SK-MEL-5 (cell line): ENCODE measurements around the gene AIG1. TPM values are rescaled to one million over a fixed set of nuclear protein-coding genes. Genes with fewer than 3 reads are reported as not detected.

Source experiments
- DNase-seq: peaks from one replicate; pipeline ENCODE4 v3.0.0-alpha.2; 2016; ENCODE audit warnings: low read depth, low spot score
- in situ Hi-C: cut with HindIII; loops from 2 replicates; pipeline ENCODE4 v1.10.0; 2016; ENCODE audit warnings: low sequenced_read_pairs, high pct_unique_total_duplicates, low pct_unique_long_range_greater_than_20kb
- total RNA-seq: library from RNA; depleted of rRNA; stranded (reverse); fragments of >200 nt; shearing (Covaris generic); gene quantifications from 2 replicates; pipeline ENCODE4 v1.2.3, GENCODE V29; 2014

Gene AIG1
- total RNA-seq, 1 experiment from 2014 or later = 8.0 TPM

DNA sequence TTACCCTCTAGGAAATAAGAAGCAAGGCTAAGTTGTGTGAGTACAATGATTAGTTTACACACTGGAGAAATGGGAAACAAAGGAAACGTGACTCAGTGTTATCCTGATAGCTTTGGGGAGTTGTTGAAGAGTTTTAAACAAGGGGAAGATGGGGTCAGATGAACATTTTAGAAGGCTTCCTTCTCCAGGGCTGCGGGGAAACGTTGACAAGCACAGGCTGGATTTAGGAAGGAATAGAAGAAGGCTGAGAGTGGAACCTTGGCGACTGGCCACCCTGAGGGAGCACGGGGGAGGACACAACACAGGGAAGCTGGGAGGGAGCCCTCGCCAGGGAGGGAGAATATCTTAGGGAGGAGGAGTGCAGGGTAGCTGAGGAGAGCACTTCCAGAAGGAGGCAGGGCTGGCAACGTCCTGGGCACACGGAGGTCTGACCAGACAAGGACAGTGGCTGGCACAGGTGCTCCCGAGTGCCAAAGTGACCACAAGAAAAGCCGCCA, 134.7 kb downstream of the AIG1 start:
- in situ Hi-C loops = no loop called here
- no peak for DNase-seq

DNA sequence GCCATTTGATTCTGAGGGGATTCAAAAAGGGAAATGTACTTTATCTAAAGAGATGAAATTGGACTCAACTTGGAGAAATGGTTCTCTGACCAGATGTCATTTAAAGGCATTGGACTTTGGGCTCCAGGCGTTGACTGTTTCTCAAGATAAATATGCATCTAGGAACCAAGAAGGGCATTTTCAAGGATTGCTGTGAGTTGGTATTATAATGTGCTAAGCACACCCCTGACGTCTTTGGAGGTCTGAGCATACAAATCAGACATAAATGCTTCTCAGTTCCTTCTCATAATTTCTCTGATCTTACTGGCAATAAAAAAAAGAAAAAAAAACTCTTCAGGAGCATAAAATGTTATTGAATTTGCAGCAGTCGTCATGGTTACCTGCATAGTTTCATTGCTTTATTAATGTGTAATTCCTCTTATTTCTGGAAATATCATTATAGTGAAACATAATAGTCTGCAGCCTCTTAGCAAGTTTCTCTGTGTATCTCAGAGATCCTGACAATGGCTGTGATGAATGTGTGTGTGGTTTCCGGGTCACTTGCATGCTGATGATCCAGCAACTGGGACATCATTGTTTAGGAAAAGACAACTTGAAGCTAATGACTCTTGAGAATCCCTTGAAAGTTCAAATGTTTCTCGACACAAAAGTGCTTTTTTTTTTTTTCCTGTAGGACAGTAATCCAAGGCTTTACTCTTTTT, 136.0 kb downstream of the AIG1 start:
- peak; percentile 6 for DNase-seq
- in situ Hi-C loops = no loop called here

DNA sequence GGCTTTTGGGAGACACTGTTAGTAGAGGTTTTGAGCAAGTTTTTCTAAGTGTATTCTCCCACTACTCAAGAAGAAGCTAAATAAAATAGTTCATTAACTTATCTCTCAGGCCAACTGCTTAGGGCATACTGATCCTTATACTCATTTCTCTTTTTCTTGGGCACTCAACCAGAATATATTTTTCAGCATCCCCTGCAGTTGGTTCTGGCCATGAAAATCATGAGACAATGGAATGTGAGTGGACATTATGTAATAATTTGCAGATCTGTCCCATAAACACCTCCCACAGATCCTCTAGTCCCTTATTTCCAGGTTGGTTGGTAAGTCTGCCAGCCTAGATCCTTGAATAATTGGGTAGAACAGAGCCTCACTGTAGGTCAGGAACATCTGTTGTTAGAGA, 136.7 kb downstream of the AIG1 start:
- no peak for DNase-seq
- in situ Hi-C loops = no loop called here

GRCh38 chr6:143198312-143198711, 137.6 kb downstream of the AIG1 start:
- in situ Hi-C loops = no loop called here
- no peak for DNase-seq

- DNase-seq = no peak
- in situ Hi-C loops = no loop called here
Measured at GRCh38 chr6:143199291-143199690, 138.6 kb downstream of the AIG1 start.

DNA sequence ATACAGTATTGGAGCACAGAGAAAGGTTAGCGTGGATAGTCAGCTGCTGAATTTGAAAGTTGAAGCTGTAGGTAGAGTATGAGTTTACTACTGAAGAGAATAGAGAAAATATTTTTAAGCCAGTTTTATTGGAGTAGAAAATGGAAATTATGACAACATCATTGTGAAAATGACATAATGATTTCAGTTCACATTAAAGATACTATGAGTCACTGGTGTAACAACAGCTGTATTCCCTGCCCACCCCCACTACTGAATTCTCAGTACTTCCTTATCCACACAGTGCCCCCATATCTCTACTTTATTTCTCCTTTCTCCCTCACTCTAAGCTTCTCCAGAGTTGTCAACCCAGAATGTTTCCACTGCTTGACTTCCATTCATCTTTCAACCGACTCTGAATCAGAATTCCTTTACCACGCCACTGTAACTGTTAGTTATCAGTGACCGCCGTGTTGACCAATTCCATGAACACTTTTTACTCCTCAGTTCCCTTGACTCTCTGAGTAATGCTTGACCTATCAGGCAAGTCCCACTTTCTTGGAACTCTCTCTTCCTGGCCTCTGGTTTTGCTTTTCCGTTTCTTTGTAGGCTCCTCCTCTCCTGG, 139.6 kb downstream of the AIG1 start:
- DNase-seq = no peak
- in situ Hi-C loops = no loop called here

GRCh38 chr6:143204045-143204444, 143.4 kb downstream of the AIG1 start:
- no peak for DNase-seq
- in situ Hi-C loops = no loop called here

DNA sequence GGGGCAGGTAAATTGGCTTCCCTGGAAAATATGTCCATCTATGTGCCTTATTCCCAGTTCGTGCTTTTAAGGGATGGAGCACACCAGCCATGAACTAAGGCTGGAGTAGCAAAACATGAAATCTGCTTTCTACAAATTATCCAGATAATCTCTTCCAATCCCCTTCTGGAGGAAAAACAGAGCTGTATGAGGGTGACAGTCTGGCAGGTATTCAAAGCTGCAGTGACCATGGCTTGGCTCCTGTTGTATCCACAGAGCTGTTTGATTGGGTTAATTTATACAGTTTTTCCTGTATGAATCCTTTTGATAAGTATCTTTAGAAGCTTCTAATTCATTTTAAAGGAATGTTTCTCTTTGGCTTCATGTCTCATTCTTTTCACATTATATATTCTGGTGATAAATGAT, 144.4 kb downstream of the AIG1 start:
- no peak for DNase-seq
- in situ Hi-C loops = no loop called here

- no peak for DNase-seq
- in situ Hi-C loops = no loop called here
Measured at GRCh38 chr6:143205585-143205984, 144.9 kb downstream of the AIG1 start.

DNA sequence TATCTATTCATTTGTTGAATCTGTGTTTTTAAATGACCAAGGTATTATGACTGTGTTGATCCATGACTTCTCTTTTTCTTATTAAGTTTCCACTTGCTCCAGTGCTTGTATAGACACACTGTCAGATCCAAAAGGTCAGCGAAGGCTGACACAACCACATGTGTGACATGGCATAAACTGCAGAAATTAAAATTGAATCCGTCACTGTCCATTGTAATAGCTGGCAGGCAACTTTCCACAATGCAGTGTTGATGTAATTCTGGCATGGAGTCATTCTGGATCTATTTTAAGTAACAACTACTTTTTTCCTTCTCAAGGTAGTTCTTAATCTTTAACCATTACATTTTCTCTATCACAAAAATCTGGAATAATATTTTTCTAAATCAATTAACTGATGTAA, 145.3 kb downstream of the AIG1 start:
- in situ Hi-C loops = no loop called here
- no peak for DNase-seq

GRCh38 chr6:143206550-143206949, 145.9 kb downstream of the AIG1 start:
- no peak for DNase-seq
- in situ Hi-C loops = no loop called here

DNA sequence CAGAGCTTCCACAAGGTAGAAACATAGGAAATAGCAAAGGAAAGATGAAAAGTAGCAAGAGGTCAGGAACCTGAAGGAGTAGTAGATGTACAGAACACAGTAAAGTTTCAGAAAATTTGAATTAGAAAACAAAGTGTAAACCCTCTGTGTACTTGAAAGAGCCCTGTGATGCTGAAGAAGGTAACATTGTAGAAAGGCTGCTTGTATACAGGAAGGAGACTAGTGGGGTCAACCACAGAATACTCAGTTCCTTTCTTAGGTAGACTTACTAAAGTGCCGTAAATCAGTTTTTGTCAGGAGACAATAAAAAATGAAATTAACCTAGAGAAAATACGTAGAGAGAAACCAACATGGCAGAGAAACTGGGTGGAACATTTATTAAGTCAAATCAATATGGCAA, 149.7 kb downstream of the AIG1 start:
- DNase-seq = no peak
- in situ Hi-C loops = no loop called here

GRCh38 chr6:143213859-143214376, 153.2 kb downstream of the AIG1 start:
- no peak for DNase-seq

DNA sequence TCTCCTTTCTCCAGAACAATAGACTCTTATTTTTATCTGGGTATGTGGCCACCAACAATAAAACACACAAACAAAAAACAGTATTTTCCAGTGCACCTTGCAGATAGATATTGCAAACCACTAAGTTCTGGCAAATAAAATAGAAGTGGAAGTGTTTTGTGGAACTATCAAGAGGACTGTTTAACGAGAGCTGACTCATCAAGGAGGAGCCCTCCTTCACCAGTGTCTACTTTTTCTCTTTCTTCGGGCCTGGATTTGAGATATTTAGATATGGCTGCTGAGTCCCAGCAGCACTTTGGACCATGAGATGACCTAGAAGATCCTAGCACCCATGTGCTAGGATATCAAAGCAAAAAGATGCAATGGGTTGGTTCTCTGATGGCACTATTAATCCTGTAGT, 154.7 kb downstream of the AIG1 start:
- in situ Hi-C loops = no loop called here

More at GRCh38 chr6:143213859-143214376, 153.2 kb downstream of the AIG1 start:
- in situ Hi-C loops = no loop called here

DNA sequence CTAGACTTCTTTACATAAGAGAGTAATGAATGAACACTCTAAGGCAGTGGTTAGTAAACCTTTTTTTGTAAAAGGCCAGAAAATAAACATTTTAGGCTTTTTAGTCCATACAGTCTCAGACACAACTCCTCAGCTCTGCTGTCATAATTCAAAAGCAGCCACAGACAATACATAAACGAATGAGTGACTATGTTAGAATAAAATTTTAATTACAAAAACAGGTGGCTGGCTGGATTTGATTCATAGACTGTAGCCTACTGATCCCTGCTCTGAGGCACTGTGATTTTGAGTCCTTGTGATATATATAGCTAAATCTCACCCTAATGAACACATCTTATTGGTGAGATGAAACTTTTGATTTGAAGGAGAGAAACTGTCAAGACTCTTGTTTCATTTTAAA, 155.1 kb downstream of the AIG1 start:
- in situ Hi-C loops = no loop called here
- no peak for DNase-seq

More for the DNA sequence above, 154.7 kb downstream of the AIG1 start:
- no peak for DNase-seq

GRCh38 chr6:143218233-143218632, 157.5 kb downstream of the AIG1 start:
- in situ Hi-C loops = no loop called here
- DNase-seq = no peak

DNA sequence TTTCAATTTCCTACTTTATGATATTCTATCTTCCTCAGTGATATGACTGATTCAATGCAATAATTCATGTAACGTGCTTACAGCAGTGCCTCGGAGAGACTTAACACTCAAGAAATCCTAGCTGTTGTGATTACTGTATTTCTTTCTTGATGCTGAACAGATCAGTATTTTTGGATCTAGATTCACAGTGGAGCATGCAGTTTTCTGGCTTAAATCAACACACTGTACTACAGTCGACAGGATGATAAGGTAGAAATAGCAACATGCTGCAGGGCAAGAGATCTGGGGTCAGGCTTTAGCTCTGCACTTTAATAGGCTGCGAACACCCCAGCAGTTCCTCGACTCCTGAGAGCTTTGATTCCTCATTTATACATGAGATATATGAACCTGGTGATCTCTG, 161.0 kb downstream of the AIG1 start:
- in situ Hi-C loops = no loop called here

DNA sequence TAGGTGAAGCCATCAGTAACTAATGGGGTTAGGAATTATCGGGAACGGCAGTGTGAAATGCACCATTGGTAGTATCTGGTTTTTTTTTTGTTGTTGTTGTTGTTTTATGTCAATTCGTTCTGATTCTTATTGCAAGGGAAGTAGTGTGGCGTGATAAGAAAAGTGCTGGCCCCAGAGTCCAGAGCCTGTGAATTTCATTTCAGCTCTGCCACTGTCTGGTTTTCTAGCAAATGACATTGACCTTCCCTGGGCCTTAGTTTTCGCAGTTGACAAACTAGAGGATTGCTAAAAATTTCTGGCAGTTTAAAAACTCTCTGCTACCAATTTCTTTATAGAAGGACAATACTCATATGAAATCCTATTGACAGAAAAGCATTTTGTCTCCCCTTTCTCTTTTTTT, 161.6 kb downstream of the AIG1 start:
- no peak for DNase-seq
- in situ Hi-C loops = no loop called here

More for the DNA sequence above, 161.0 kb downstream of the AIG1 start:
- DNase-seq = no peak

DNA sequence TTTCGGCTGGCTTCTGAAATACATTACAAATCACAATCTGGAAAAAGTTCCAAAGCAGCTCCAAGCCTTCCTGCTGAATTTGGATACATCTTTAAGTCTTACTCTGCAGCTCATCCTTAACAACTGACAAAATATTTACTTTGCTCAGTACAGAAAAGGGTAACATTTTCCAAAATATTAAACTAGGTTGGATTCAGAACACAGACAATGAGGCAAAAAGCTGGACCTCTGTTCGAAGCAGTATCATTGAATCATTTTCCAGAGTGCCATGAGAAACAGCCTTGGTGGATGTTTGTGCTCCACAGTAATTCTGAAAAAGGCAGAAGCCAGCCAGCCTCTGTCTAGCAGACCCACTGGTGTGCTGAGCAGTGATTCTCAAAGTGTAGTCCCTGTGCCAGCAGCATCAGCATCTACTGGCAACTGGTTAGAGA, 162.1 kb downstream of the AIG1 start:
- in situ Hi-C loops = no loop called here
- no peak for DNase-seq
